Measurements from ENCODE around the gene RASSF7. TPM values are rescaled to one million over a fixed set of nuclear protein-coding genes. Genes with fewer than 3 reads are reported as not detected.
A peak's percentile ranks its signal among the peaks of the same experiment; 100 is the strongest.

The RASSF7 gene
- polyA plus RNA-seq, 1 donor from 2014 or later = 42.0 TPM

DNA sequence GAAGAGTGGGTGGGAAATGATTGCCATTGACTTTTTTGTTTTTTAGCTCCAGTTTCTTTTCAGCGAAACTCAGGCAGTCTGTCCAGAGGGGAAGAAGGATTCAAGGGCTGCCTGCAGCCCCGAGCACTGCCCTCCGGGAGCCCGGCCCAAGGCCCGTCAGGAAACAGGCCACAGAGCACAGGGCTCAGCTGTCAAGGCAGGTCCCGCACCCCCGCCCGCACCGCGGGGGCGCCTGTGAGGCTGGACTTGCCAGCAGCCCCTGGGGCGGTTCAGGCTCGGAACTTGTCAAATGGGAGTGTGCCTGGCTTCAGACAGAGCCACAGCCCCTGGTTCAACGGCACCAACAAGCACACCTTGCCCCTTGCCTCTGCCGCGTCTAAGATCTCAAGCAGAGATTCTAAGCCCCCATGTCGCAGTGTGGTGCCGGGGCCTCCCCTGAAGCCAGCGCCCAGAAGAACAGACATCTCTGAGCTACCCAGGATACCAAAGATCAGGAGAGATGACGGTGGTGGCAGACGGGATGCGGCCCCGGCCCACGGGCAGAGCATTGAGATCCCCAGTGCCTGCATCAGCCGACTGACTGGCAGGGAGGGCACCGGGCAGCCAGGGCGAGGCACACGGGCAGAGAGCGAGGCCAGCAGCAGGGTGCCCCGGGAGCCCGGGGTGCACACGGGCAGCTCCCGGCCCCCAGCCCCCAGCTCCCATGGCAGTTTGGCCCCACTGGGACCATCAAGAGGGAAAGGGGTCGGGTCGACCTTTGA is 46.4 kb downstream of the RASSF7 start:
- H3K9me3 Mint-ChIP-seq = no peaks in the 10 kb centered on the region
- H3K4me3 Mint-ChIP-seq = no peak overlapping the region
- H3K27me3 Mint-ChIP-seq = no peaks in the 10 kb centered on the region
- peak overlapping the region in 1 of 3 donors; percentile 69 for H3K27ac Mint-ChIP-seq
- H3K36me3 Mint-ChIP-seq = peaks cover 5% of the 10 kb centered on the region
- H3K4me1 Mint-ChIP-seq = peaks cover 0 to 3% (median 2%) of the 10 kb centered on the region in 3 donors

DNA sequence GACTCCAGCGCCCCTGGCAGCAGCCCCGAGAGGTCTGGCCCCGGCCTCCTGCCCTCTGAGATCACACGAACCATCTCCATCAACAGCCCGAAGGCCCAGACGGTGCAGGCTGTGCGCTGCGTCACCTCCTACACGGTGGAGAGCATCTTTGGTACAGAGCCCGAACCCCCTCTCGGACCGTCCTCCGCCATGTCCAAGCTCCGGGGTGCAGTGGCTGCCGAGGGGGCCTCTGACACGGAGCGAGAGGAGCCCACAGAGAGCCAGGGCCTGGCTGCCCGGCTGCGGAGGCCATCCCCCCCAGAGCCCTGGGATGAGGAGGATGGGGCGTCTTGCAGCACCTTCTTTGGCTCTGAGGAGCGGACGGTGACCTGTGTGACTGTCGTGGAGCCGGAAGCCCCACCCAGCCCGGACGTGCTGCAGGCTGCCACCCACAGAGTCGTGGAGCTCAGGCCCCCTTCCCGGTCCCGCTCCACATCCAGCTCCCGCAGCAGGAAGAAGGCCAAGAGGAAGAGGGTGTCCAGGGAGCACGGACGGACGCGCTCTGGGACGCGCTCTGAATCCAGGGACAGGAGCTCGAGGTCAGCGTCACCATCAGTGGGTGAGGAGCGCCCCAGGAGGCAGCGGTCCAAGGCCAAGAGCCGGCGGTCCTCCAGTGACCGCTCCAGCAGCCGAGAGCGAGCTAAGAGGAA is 47.3 kb downstream of the RASSF7 start:
- H3K36me3 Mint-ChIP-seq = peaks cover 5% of the 10 kb centered on the region
- no peaks in the 10 kb centered on the region for H3K9me3 Mint-ChIP-seq
- H3K4me1 Mint-ChIP-seq = peaks cover 0 to 4% (median 2%) of the 10 kb centered on the region in 3 donors
- H3K27me3 Mint-ChIP-seq = no peaks in the 10 kb centered on the region
- peak overlapping the region in 1 of 3 donors; percentile 80 for H3K27ac Mint-ChIP-seq
- H3K4me3 Mint-ChIP-seq = peak overlapping the region in 1 of 4 donors; percentile 33

GRCh38 chr11:608791-609251 is 48.1 kb downstream of the RASSF7 start:
- peaks cover 5% of the 10 kb centered on the region for H3K36me3 Mint-ChIP-seq
- no peak overlapping the region for H3K4me3 Mint-ChIP-seq
- no peaks in the 10 kb centered on the region for H3K27me3 Mint-ChIP-seq

GRCh38 chr11:609341-609811 is 48.6 kb downstream of the RASSF7 start:
- Mint-ChIP-seq H3K27ac (no peak overlapping the region), H3K9me3 (no peaks in the 10 kb centered on the region), H3K27me3 (no peaks in the 10 kb centered on the region), H3K4me1 (peaks cover 2 to 4% (median 2%) of the 10 kb centered on the region in 3 donors), H3K36me3 (peaks cover 5% of the 10 kb centered on the region), H3K4me3 (no peak overlapping the region)

More at GRCh38 chr11:608791-609251, 48.1 kb downstream of the RASSF7 start:
- Mint-ChIP-seq H3K27ac (peak overlapping the region in 1 of 3 donors; percentile 80), H3K9me3 (no peaks in the 10 kb centered on the region), H3K4me1 (peaks cover 0 to 4% (median 2%) of the 10 kb centered on the region in 3 donors)

GRCh38 chr11:610146-610801 is 49.5 kb downstream of the RASSF7 start:
- no peak overlapping the region for H3K4me3 Mint-ChIP-seq
- H3K9me3 Mint-ChIP-seq = no peaks in the 10 kb centered on the region
- H3K27ac Mint-ChIP-seq = peak overlapping the region in 1 of 3 donors; percentile 86
- H3K36me3 Mint-ChIP-seq = peaks cover 4% of the 10 kb centered on the region
- peaks cover 2 to 4% (median 2%) of the 10 kb centered on the region in 3 donors for H3K4me1 Mint-ChIP-seq
- H3K27me3 Mint-ChIP-seq = no peaks in the 10 kb centered on the region

DNA sequence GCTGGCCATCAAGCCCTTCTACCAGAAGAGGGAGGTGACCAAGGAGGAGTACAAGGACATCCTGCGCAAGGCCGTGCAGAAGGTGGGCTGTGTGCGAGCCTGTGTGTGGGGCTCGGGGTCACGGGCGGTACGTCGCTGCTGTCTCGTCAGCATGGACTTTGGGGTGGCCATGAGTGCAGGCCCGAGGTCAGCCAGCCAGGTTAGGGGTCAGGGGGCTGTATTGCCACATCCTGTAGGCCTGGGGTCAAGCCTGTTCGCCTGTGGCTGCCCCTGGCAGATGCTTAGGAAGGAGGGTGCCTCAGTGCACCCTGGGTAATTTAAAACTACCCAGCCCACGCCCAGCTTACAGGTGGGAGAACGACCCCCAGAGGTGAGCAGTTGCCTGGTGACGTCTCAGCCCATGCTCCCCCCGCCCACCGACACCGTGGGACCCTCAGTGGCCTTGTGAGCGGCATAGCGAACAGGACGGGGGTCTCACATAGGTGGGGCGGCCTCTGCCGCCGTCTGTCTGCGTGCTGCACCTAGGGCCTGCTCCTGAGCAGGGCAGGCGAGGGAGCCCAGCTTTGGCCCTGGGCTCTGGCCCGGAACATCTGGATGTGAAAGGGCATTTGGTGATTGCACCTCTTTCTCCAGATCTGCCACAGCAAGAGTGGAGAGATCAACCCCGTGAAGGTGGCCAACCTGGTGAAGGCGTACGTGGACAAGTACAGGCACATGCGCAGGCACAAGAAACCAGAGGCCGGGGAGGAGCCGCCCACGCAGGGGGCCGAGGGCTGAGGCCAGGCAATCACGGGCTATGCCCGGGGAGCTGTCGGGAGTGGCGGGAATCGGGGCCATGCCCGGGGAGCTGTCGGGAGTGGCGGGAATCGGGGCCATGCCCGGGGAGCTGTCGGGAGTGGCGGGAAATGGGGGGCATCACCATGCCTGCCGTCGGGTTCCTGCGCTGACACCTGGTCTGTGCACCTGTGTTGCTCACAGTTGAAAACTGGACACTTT is 50.5 kb downstream of the RASSF7 start:
- Mint-ChIP-seq H3K27me3 (no peaks in the 10 kb centered on the region), H3K36me3 (peaks cover 5% of the 10 kb centered on the region), H3K27ac (peak overlapping the region in 2 of 3 donors; percentile 91 to 93), H3K4me3 (peak overlapping the region in 1 of 4 donors; percentile 32), H3K4me1 (peaks cover 3 to 10% (median 4%) of the 10 kb centered on the region in 3 donors), H3K9me3 (no peaks in the 10 kb centered on the region)

DNA sequence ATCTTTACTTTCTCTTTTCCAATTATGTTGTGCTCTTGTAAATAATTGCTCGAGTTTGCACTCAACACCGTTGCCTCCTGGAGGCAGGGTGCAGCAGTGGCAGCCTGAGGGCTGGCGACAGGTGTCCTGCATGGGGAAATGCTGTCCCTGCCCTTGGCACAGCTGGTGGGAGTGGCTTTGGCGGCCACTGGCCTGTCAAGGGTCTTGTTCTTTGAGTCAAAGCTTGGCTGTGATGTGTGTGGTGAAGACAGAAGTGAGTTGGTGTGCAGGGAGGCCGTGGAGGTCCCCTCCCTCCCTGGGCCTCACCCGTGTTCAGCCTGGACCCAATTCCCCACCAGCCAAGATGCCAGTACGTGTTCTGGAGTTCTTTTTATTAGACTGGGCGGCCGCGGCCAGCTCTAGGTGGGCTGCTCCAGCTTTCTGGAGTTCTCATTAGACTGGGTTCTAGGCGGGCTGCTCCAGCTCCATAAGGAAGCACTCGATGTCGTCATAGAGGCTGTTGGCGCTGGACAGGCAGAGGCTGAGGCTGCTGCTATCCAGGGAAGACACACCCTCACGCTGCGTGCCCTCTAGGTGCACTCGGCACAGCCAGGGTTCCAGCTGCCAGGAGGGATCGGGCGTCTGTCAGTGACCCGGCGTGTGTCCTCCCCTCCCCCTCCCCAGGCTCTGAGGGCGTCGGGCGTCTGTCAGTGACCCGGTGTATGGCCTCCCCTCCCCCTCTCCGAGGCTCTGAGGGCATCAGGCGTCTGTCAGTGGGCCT is 51.6 kb downstream of the RASSF7 start:
- Mint-ChIP-seq H3K27ac (peak overlapping the region; percentile 46 to 93 (median 91)), H3K36me3 (peaks cover 6% of the 10 kb centered on the region), H3K27me3 (no peaks in the 10 kb centered on the region), H3K4me1 (peaks cover 5 to 10% (median 6%) of the 10 kb centered on the region in 3 donors), H3K4me3 (peak overlapping the region in 2 of 4 donors; percentile 5 to 88), H3K9me3 (no peaks in the 10 kb centered on the region)

- H3K9me3 Mint-ChIP-seq = no peaks in the 10 kb centered on the region
- no peaks in the 10 kb centered on the region for H3K27me3 Mint-ChIP-seq
- H3K4me3 Mint-ChIP-seq = peak overlapping the region in 1 of 4 donors; percentile 88
- peak overlapping the region in 1 of 3 donors; percentile 91 for H3K27ac Mint-ChIP-seq
- peaks cover 6% of the 10 kb centered on the region for H3K36me3 Mint-ChIP-seq
- peaks cover 5 to 10% (median 6%) of the 10 kb centered on the region in 3 donors for H3K4me1 Mint-ChIP-seq
Observed at GRCh38 chr11:612961-613300, 52.2 kb downstream of the RASSF7 start.

DNA sequence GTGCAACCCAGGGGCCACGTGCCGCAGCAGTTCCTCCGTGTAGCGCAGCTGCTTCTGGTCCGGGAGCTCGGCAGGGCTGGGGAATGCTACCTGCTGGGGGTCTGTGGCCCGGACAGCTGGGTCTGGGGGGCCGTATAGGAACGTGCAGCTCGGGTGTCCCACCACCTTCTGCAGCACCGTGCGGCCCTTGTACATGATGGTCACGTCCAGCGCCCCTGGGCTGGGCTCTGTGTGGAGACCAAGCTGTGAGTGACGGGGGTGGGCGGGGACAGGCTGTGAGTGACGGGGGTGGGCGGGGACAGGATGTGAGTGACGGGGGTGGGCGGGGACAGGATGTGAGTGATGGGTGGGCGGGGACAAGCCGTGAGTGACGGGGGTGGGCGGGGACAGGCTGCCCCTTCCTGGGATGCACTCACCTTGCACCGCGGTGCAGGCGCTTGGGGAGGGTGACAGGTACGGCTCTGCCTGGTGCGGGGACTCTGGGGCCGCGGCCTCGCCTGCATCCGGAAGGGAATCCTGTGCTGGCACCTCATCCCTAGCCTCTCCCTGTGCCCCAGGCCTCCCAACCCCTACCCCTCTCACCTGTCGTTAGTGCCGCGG is 52.7 kb downstream of the RASSF7 start:
- Mint-ChIP-seq H3K27me3 (no peaks in the 10 kb centered on the region), H3K27ac (peak overlapping the region in 1 of 3 donors; percentile 92), H3K9me3 (no peaks in the 10 kb centered on the region), H3K36me3 (peaks cover 8% of the 10 kb centered on the region), H3K4me3 (peak overlapping the region in 2 of 4 donors; percentile 25 to 52), H3K4me1 (peaks cover 5 to 10% (median 6%) of the 10 kb centered on the region in 3 donors)

Other genes starting within 250 kb of the RASSF7 start
- gene IFITM1, start 246.9 kb upstream of the RASSF7 start, polyA plus RNA-seq = 233 TPM
- gene IFITM3, start 240.1 kb upstream of the RASSF7 start, polyA plus RNA-seq = 1.4 TPM
- gene B4GALNT4, start 191.5 kb upstream of the RASSF7 start, polyA plus RNA-seq = not detected
- gene PKP3, start 166.8 kb upstream of the RASSF7 start, polyA plus RNA-seq = not detected
- gene SIGIRR, start 146.0 kb upstream of the RASSF7 start, polyA plus RNA-seq = 130 TPM
- gene ANO9, start 119.0 kb upstream of the RASSF7 start, polyA plus RNA-seq = 4.9 TPM
- 10.9 TPM for gene PTDSS2, start 110.7 kb upstream of the RASSF7 start, polyA plus RNA-seq
- 202 TPM for gene RNH1, start 53.7 kb upstream of the RASSF7 start, polyA plus RNA-seq
- gene HRAS, start 25.4 kb upstream of the RASSF7 start, polyA plus RNA-seq = 22.5 TPM
- gene LRRC56, start 23.4 kb upstream of the RASSF7 start, polyA plus RNA-seq = 2.6 TPM
- gene LMNTD2, start 232 bp upstream of the RASSF7 start, polyA plus RNA-seq = 3.8 TPM
- gene PHRF1, start 15.5 kb downstream of the RASSF7 start, polyA plus RNA-seq = 15.4 TPM
- 103 TPM for gene IRF7, start 55.0 kb downstream of the RASSF7 start, polyA plus RNA-seq
- not detected for gene CDHR5, start 64.0 kb downstream of the RASSF7 start, polyA plus RNA-seq
- gene SCT, start 66.2 kb downstream of the RASSF7 start, polyA plus RNA-seq = not detected
- not detected for gene DRD4, start 76.3 kb downstream of the RASSF7 start, polyA plus RNA-seq
- 25.6 TPM for gene DEAF1, start 134.3 kb downstream of the RASSF7 start, polyA plus RNA-seq
- 35.6 TPM for gene TMEM80, start 134.8 kb downstream of the RASSF7 start, polyA plus RNA-seq
- gene EPS8L2, start 145.3 kb downstream of the RASSF7 start, polyA plus RNA-seq = 17.3 TPM
- gene TALDO1, start 186.5 kb downstream of the RASSF7 start, polyA plus RNA-seq = 246 TPM
- gene GATD1, start 216.5 kb downstream of the RASSF7 start, polyA plus RNA-seq = 30.7 TPM
- gene CEND1, start 229.1 kb downstream of the RASSF7 start, polyA plus RNA-seq = 0.99 TPM
- 9.5 TPM for gene SLC25A22, start 237.3 kb downstream of the RASSF7 start, polyA plus RNA-seq
- gene PIDD1, start 244.3 kb downstream of the RASSF7 start, polyA plus RNA-seq = 6.4 TPM
- gene RPLP2, start 249.0 kb downstream of the RASSF7 start, polyA plus RNA-seq = 4,588 TPM